Dedifferentiated amniotic fluid mesenchymal stem cell (primary cell): ENCODE measurements around the gene VDR.

Source experiments
- DNase-seq: peaks from one replicate; pipeline ENCODE4 v3.0.0-alpha.2; 2016; ENCODE audit errors: extremely low spot score

VDR gene

GRCh38 chr12:47870175-47870781 lies 34.5 kb downstream of the VDR start:
- peak; percentile 71 for DNase-seq

- DNase-seq = no peak
Measured at GRCh38 chr12:47868552-47869031, 36.2 kb downstream of the VDR start.

GRCh38 chr12:47868041-47868440 lies 36.8 kb downstream of the VDR start:
- no peak for DNase-seq

- DNase-seq = no peak
Measured at GRCh38 chr12:47867495-47867941, 37.3 kb downstream of the VDR start.

GRCh38 chr12:47864646-47865235 lies 40.1 kb downstream of the VDR start:
- no peak for DNase-seq

GRCh38 chr12:47863985-47864384 lies 40.8 kb downstream of the VDR start:
- DNase-seq = no peak

GRCh38 chr12:47863467-47863866 lies 41.3 kb downstream of the VDR start:
- no peak for DNase-seq

GRCh38 chr12:47862881-47863280 lies 41.9 kb downstream of the VDR start:
- DNase-seq = no peak

GRCh38 chr12:47862167-47862750 lies 42.5 kb downstream of the VDR start:
- DNase-seq = no peak

GRCh38 chr12:47860873-47861272 lies 43.9 kb downstream of the VDR start:
- DNase-seq = no peak

GRCh38 chr12:47860279-47860841 lies 44.4 kb downstream of the VDR start:
- no peak for DNase-seq

GRCh38 chr12:47858511-47859266 lies 46.1 kb downstream of the VDR start:
- DNase-seq = no peak

- DNase-seq = no peak
Measured at GRCh38 chr12:47856721-47857575, 47.8 kb downstream of the VDR start.

- DNase-seq = no peak
Measured at GRCh38 chr12:47856094-47856493, 48.7 kb downstream of the VDR start.

- no peak for DNase-seq
Measured at GRCh38 chr12:47855502-47855901, 49.3 kb downstream of the VDR start.

GRCh38 chr12:47854531-47854930 lies 50.3 kb downstream of the VDR start:
- no peak for DNase-seq

- DNase-seq = no peak
Measured at GRCh38 chr12:47852096-47852571, 52.7 kb downstream of the VDR start.

GRCh38 chr12:47851303-47851952 lies 53.4 kb downstream of the VDR start:
- no peak for DNase-seq

- DNase-seq = no peak
Measured at GRCh38 chr12:47850153-47851084, 54.4 kb downstream of the VDR start.
